HG03064 (cell line): ENCODE results near the gene COL17A1.

Source experiments
- ATAC-seq: cut with Tn5 transposase; IDR thresholded peaks from one replicate; pipeline ENCODE4 v1.9.1; 2021; ENCODE audit warnings: low read depth; ENCODE audit not compliant: unreplicated experiment

Gene COL17A1

DNA sequence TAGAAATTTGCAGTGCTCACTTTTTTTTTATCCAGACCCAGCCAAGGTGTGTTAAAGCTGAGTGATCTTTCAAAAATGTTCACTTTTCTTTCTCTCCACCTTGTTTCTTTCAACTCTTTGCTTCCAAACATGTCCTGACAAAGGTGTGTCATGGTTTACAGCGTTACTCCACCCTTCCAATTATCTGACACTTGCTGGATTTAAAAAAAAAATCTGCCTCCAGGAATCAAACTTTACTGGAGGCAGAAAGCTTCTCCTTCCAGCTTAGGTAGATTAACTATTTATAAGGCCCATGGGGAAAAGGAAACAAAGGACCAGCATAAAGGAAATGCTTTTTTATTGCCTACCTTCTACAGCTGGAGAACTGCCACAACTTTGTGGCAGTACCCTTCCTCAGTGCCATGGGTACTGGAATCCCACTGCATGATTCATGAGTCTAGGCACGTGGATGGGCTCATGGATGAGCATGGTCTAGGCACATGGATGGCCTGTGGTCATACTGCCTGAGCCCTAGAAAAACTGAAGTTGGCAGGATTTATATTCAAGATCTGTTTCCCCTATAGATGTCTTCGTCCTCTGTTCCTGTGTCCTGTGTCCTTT, at the start of gene COL17A1:
Gene COL17A1, minus strand, starts transcription at position 80 of the 600 bp plus-strand sequence. CDS start 5,207 bp downstream, outside the sequence.
- ATAC-seq, result no peak

DNA sequence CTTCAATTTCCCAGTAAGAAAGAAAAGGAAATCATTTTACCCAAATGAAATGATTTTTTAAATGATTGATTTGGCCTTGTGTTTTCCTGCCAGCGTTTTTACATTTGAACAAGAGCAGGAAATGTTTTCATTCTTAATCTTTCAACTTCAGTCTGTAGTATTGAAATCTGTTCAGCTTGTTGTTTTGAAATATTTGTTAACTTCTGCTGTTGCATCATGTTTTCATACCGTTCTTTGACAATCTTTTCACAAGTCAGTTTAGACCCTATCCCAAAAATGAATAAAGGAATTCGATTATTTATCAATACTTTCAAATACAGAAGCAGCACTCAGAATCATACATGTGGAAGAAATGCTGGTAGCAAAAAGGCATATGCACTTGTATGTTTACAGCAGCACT, 44.4 kb upstream of the COL17A1 start:
- ATAC-seq, result no peak

DNA sequence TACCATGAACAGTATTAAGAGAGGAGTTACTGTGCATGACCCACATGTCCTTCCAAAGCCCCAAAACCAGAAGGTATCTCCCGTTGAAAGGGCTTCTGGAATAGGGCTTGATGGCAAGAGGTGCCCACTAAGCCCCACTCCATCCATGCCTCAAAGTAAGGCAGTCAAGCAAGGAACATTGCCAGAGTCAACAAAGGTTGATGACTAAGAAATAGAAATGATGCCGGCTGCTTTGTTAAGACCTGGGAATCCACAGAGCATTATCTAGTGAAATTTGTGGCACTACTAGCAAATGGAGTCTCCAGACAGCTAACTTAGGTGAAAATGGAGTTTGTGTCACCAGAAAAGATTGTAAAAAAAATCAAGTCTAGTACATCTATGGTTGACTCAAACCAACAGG, 42.5 kb upstream of the COL17A1 start:
- ATAC-seq, result no peak

DNA sequence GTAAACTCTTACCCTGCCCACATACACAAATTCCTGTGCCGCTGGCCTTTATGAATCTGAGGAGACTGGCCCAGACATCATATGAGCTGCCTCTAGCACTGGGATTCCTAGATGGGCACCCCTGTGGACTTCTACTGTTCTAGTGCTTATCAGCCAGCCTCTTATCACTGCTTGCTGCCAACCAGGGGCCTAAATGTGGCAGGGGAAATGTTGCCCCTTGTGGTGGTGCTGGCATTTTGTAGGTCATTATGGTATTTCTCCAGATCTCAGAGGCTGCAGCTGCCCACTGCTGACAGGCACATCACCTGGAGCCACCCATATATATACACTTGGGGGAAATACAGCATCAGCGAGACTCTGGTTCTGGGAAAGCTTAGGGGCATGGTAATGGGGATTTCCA, 41.7 kb upstream of the COL17A1 start:
- ATAC-seq, result no peak

DNA sequence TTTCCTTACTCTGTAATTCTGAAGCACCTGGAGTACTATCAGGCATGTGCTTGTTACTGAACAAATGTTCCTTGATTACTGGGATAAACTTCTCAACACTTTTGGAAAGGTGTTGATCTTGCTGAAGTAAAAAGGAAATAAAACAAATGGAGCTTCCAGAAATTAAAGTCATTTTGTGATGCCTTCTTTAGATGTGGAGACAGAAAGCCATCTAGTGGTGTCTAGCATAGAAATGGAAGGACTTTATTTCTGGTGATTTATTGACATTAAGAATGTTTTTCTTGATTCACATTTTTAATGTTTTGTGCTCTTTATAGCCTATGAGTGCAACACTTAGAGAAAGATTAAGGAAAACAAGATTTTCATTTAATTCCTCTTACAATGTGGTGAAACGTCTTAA, 37.7 kb upstream of the COL17A1 start:
- no peak for ATAC-seq

DNA sequence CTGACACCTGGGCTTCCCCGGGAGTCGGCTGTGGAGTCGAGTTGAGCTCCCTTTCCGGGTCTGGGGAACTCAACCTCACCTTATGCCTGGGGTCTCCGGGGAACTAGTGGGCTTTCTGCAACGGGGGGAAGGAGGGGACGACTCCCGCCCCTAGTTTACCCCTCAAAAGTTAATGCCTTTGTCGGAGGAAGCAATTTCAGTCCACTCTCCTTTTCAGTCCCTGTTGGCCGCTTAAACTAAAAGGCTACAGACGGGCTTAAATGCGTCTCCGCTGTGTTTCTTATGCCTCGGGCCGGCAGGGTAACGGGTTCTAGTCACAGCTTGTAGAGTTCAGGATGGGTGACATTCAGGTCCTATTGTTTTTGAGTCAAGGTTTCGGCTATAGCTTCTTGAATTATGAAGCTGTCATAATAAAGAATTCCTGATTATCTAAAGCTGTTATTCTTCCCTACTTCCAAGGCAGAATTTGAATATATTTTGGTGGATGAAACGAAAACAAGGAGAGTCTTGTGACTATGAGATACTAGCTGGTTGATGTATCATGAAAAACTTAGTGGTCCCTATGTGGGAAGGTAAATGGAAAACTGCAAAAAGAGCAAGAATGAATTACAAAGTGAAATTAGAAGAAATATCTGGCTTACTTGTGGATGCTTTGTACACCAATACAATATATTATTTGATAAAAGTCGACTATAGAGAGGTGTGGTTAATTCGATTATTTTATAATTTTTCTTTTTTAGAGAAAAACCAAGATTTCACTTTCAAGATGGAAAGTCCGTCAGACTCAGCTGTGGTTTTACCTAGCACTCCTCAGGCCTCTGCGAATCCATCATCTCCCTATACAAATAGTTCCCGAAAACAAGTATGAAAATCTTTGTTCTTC, 36.8 kb upstream of the COL17A1 start:
- no peak for ATAC-seq

DNA sequence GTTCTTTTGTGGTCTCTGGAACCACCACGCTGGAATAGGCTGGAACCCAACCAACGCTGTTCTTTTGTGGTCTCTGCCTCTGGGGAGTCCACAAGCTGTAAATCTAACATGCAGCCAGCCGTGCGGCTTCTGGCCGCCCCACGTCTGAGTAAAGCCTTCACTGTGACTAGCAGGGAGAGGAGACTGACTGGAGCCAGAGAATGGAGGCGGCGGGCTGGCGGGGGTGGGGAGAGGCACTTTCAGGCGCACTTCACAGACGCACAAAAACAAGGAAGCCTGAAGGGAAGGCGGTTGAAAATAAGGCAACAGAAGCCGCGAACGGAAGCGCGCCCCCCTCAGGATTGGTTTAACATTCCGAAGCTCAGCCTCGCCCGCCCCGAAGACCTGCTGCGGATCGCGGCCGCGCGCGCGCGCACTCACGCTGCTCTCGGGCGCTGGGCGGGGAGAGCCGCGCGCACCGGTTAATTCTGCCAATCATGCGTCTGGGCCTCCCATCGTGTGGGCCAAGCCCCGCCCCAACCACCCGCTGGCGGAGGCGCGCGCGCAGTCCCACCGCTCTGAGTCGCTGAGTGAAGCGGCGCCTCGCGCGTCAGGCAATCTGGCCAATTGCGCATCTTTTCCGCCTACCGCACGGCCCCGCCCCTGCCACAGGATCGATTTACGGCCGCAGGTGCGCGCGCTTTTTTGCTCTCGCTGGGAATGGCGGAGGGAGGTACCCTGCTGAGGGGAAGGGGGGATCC, 36.0 kb upstream of the COL17A1 start, which contains the start of gene SFR1:
Gene SFR1, plus strand, starts transcription at position 687 of the 740 bp plus-strand sequence. Its CDS starts 13 bp downstream, at position 700.
- ATAC-seq, result peak; percentile 94

DNA sequence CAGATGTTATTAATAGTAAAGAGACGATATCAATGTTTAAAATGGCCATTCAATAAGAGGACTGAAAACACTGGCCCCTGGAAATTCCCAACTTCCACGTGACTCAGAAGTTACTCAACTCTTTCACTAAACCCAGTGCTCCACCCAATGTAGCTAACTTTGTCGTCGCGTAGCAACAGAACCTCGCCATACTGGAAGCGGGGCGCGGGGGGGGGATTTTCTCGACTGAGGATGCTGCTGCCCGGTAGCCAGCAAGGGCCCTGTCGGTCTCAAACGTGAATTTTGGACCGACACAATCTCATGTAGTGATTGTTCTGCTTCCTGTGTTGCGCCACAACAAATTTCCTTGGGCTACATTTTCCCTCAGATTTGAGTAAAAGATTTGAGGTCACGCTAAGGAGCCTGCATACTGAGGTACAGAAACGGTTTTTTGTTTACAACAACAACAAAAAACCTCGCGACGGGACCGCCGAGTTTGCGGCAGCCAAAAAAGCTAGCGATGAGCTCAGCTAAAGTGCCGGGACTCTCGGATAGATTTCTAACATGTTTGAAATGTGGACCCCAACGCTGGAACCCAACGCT, 35.3 kb upstream of the COL17A1 start:
- peak; percentile 28 for ATAC-seq

DNA sequence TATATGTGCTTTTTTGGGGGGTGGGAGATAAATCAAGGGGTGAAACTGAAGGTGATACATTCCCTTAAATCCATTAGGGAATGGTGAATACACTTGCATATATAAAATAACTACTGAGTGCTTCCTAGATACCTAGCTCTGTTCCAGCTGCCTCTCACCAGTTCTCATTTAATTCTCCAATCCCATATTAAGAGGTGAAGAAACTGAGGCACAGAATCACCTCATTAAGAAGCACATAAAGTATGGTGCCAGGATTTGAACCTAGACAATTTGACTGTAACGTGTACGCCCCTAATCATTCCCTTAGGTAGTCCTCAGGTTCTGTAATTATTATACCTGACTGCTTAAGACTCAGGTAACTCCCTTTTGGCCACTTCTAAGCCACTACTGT, 34.8 kb upstream of the COL17A1 start:
- no peak for ATAC-seq

DNA sequence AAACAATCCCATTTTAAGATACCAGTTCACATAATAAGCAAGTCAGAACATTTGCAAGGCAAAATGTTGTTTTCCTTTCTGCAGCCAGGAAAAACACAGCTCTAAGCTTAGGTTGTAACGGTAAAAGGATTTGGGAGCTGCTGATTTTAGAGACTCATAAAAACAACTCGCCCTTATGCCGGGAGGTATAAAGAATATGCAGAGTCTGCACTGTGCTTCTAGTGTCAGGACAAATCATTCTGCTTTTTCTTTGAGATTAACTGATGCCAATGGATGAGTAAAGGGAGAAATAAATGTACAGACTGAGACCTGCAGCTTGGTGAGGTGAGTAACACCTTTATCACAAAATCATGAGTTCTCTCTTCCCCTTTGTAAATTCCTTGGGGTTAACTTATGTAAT, 34.3 kb upstream of the COL17A1 start:
- no peak for ATAC-seq

DNA sequence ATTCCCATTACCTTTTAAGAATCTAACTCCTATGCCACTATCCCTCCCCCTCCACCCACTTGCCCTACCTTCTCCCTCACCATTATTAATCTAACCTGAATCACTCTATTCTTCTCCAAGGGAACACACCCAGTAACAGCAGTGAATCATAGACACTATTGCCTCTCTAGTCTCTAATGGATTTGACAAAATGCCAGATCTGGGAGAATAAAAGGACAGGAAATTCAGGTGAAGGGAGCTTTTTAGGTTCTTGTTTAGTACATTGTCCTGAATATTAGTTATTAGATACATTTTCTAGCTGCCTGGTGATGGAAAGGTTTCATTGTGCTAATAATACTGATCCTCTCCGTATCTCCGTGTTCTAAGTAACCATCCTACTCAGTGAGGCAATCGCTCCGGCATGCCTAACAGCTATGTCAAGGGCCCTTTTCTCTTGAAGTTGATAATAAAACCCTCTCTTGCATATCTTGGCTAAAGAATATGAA, 32.2 kb upstream of the COL17A1 start:
- ATAC-seq, result no peak

DNA sequence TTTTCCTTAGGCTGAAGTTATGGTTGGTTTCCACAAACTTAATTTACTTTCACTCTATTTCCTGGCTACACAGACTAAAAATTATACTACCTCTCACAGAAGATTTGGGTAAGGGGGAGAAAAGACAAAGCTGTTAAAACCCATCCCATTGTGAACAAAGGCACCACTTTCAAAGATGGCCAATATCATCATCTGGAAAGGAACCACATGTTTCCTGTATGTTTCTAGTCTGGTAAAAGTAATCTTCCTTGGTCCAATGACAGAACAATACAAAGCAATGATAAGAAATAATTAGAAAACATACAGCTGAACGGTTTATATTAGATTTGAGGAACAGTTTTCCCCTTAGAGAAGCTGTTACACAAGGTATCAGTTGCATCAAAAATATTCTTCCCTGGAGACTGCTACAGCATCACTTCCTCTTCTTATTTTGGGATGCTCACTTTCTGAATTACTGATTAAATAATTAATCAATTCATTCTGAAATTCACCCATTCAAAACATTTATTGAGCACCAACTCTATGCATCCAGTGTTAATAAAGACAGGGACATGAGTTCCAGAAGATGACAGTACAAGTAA, 27.8 kb upstream of the COL17A1 start:
- ATAC-seq, result no peak

DNA sequence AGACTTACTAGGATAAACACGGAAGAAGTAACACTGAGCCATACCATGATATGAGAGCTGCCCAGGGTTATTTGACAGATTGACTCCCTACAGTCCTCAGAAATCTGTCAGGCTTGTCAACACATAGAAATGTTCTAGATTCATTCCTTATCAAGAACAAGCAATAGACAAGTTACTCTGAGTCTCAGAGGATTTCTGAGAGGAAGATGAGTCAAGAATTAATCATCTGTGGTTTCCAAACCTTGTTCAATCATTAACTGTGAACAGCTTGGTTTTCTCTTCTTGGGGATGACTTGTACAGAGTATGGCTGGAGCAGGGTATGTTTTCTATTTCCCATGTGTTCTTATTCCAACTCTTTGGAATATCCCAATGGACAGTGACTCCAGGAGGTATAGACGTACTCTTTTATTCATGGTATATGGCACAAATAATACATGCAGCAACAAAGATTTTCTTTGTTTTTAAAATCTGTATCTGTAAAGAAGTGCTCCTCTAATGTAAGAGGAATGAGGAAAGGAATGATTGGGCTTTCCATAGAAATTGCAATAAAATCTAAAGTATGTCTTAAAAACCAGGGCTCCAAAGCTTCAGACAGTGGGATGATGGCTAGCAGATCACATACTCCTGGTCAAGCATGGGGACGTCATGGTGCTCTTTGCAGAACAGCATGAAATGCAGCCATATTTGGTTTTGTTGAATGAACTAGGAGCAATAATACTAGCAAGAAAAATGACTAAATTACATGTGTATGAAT, 24.4 kb upstream of the COL17A1 start:
- ATAC-seq, result peak; percentile 95

DNA sequence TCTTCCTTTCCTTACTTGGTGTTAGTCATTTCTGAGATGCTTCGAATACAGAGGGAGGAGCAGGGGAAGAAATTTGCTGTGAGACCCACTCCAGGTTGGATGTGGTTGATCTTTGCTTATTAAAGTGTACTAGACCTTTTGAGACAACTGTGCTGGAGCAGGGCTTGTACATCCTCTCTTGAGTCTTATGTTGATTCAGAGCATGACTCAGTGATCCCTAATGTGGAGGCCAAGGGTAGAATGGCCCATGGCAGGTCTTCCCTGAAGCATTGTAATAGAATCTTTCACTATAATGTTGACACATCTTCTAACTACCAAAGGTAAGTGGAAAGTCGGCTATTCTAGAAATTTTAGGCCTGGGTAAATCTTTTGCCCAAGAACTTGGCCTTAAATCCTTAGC, 19.2 kb upstream of the COL17A1 start:
- no peak for ATAC-seq

DNA sequence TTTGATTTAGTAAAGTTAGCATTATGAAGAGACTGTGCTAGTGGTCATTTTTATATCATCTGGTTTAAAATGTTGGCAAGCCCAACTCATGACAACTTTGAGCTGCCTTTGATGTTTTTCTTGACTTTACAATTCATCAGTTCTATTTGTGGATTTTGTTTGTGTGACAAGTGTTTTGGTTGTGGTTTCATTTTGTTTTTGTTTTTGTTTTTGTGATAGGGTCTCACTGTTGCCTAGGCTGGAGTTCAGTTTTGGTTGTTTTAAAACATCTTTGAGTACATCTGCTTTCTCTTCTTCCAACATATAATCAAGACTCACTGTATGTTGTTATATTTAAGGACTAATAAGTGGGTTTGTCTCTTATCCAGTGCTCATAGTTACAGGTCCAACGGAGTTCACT, 18.7 kb upstream of the COL17A1 start:
- no peak for ATAC-seq

DNA sequence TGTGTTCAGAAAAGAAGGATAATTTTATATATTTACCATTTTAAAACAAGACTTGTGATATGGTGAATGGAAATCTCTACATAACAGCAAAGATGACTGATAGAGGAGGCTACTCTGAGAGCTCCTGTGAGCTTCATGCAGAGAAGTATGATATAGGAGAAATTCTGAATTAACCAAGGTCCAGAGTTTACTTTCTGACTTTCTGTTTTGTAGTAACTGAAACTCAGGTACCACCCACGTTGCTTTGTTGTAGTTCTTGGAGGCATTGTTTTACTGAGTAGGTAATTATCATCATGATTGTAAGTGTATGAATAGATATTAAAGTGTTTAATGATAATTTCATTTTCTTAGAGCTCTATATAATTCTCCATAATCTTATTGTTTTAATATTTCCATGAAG, 18.3 kb upstream of the COL17A1 start:
- ATAC-seq, result no peak

DNA sequence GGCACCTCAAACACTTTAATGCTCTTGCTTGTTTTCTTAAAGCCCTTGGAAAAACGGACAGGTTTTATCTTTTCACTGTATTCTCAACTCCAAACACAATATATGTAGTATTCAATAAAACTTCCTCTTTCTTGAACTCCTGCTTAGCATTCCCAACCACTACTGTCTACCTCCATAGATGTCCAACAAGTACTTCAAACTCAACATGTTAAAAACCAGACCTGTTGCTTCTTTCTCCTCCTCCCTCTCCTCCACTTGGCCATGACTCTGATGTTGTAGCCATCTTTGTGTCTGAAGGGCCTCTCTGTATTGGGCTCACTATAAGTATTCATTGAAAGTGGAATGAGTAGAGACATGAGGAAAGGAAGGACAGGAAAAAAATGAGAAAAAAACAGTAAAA, 16.2 kb upstream of the COL17A1 start:
- no peak for ATAC-seq

DNA sequence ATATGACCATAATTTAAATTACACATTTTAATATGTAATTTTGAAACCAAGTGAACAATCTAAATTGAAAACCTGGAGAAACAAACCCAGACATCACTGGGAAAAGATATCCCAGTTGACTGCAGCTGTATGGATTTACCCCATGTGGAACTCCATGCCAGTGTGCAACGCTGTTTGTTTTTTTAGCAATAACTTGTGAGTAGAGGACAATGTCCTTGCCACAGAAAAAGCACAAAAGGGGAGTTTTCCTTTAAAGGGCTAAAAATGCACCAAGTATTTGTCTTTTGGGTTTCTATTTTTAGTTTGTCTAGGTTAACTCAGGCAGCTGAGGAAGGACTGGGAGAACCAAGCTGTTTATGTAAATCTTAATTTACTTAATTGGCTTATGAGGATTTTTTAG, 15.1 kb upstream of the COL17A1 start:
- ATAC-seq, result no peak

DNA sequence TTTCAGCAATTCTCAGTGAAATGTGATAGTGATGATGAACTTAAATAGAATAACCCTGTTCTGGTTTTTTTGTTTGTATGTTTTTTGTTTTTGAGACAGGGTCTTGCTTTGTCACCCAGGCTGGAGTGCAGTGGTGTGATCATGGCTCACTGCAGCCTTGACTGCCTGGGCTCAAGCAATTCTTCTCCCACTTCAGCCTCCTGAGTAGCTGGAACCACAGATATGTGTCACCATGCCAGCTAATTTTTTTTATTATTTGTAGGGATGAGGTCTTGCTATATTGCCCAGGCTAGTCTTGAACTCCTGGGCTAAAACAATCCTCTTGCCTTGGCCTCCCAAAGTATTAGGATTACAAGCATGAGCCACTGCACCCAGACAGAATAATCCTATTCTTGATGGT, 14.3 kb upstream of the COL17A1 start:
- ATAC-seq, result no peak

DNA sequence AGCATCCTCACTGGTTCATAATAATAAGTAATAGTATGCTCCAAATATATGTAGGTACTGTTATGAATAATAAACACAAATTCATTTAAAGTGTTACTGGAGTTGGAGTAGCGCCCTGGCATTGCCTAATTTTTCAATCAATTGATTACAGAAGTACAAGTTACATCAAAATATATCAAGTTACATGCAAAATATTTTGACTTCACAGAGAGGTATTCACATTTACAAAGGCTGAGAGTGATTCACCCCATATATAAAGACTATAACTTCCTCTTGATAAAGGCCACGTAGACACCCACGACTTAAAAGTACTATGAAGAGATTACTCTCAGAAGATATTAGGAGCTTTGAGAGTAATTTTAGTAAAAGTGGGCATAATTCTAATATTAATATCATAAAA, 13.6 kb upstream of the COL17A1 start:
- ATAC-seq, result no peak
